Activated T-cell treated with anti-CD3 and anti-CD28 coated beads, Interleukin-2, amount 50 U/mL, for 48 hours (primary cell): ENCODE data around the gene H2BK1.

Experiments
- DNase-seq, 2 experiments: peaks; one replicate each; pipeline ENCODE4 v3.0.0-alpha.2; 2020

Gene H2BK1

GRCh38 chr7:151245360-151246101 is 35.2 kb upstream of the H2BK1 start:
- DNase-seq: peak; percentile 74 to 80

- peak; percentile 38 to 42 for DNase-seq
These were observed 34.6 kb upstream of the H2BK1 start for GRCh38 chr7:151244841-151245346.

GRCh38 chr7:151244196-151244840 is 34.0 kb upstream of the H2BK1 start:
- DNase-seq: peak; percentile 75 to 79

GRCh38 chr7:151243408-151244195 is 33.3 kb upstream of the H2BK1 start:
- DNase-seq: peak; percentile 44 to 49

GRCh38 chr7:151243045-151243349 is 32.7 kb upstream of the H2BK1 start:
- DNase-seq: no peak

- no peak for DNase-seq
These were observed 32.1 kb upstream of the H2BK1 start for GRCh38 chr7:151242159-151243044.

GRCh38 chr7:151241755-151242096 is 31.4 kb upstream of the H2BK1 start:
- no peak for DNase-seq

- DNase-seq: no peak
These were observed 30.9 kb upstream of the H2BK1 start for GRCh38 chr7:151240942-151241754.

- DNase-seq: no peak
These were observed 30.2 kb upstream of the H2BK1 start for GRCh38 chr7:151240536-151240935.

GRCh38 chr7:151239837-151240459 is 29.7 kb upstream of the H2BK1 start:
- no peak for DNase-seq

- no peak for DNase-seq
These were observed 28.9 kb upstream of the H2BK1 start for GRCh38 chr7:151238924-151239836.

GRCh38 chr7:151238190-151238810 is 28.0 kb upstream of the H2BK1 start:
- no peak for DNase-seq

GRCh38 chr7:151237244-151238189 is 27.2 kb upstream of the H2BK1 start:
- DNase-seq: no peak

- no peak for DNase-seq
These were observed 26.1 kb upstream of the H2BK1 start for GRCh38 chr7:151236406-151236805.

GRCh38 chr7:151235091-151235787 is 25.0 kb upstream of the H2BK1 start:
- DNase-seq: no peak

GRCh38 chr7:151233804-151234203 is 23.5 kb upstream of the H2BK1 start:
- no peak for DNase-seq

GRCh38 chr7:151232917-151233701 is 22.8 kb upstream of the H2BK1 start:
- peak; percentile 86 for DNase-seq
